NCI-H187 treated with DMSO at 0.1 percent for 48 hours (cell line): ENCODE data around the gene ASTN1.

Experiments used
- DNase-seq: peaks from one replicate; lab custom pipeline; 2025; lab: John Stamatoyannopoulos, UW

Gene ASTN1

DNA sequence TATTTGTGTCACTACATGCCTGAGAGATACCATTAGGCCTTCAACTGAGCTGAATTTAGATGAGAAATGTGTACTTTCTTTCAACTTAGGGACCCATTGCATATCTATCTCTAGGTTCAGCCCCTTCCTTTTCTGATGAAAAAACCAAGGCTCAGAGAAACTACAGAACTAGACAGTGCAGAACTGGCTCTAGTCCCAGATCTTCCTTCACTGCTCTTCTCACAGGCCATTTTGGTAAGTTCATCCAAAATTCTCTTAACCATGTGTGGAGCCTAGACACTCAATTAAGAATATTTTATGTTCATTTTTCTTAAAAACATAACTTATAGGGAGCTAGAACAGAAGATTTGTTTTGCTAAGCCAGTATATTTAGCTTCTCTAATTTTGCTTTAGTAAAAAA lies 128.9 kb downstream of the ASTN1 start:
- no peak for DNase-seq

DNA sequence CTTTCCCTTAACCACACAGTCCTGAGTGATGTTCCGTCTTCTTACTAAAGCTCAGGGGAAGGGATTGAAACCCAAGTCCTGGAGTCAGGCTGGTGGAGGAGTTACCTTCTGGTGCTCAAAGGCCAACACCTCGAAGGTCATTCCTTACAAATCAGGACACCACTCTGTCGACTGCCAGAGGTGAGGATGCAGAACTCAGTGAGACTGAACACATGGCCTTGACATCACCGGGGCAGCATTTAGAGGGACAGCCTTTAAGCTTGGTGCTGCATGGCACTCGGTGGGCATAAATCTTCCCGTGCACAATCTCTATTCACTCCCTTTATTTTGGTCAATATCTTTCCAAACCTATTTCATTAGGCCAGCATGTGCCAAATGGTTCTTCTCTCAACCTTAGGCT lies 130.9 kb downstream of the ASTN1 start:
- no peak for DNase-seq

DNA sequence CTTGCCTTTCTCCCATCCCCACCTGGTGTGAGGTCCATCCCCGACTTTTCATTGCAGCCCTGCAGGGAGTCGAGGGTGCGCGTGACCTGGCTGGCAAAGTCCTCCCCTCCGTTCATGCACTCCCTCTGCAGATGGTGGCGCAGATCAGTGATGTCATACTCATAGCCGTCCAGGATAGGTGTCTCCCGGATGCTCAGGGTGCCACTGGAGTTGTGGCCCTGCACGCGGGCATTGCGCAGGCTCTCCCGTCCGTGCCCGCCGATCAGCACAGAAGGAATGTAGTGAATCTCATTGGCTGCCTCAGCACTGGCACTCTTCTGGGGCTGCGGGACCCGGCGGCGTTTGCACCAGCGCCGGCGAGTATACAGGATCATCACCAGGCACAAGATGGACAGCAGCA lies 132.1 kb downstream of the ASTN1 start:
- no peak for DNase-seq

DNA sequence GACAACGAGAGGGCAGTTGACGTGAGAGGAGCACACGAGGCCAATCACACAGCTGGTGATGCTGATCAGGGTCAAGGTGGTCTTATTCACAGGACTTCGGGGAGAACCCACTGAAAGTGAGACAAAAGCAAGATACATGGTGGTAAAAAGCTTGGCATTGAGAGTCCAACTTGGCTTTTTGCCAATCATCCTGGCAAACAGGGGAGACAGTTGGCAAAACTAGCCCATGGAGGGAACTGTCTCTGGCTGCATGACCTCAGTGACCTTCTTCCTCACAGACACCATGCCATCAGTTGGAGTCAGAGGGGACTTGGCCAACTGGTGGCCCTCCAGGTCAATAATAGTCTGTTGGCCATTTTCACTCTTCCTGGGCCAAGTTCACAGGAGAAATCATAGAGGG lies 139.9 kb downstream of the ASTN1 start:
- DNase-seq: no peak

DNA sequence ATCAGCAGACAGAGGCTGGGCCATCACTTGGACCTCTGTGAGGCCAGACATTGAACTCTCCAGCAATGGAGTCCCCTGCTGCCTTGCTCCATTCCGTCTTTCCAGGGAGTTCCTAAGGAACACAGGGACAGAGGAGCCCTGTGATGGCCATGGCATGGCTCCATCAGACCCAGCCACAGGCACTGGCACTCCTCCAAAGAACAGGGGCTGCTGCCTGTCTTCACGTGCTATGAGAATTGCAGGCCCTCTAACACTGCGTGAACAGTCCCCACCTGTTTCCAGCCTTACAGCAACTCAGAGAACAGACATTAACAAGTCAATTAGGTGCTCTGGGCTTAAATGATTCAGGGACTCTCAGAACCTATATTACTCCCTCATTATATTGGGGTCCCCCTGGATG lies 140.8 kb downstream of the ASTN1 start:
- DNase-seq: no peak

DNA sequence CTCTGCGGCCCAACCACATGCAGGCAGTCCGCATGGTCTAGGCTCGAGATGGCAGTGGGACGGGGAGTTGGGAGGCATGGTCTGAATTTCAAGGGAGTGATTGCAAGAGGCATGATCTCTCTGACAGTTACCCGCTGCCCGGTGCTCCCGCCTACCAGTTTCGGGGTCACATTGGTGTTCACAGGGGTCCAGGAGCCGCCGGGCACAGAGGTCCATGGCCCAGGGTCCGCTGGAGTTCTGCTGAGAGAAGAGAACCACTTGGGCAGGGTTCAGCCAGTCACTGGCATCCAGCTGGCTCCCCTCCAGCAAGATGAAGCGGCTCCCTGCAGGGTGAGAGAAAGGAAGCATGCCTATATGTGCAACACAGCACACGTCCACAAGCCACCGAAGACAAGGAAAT lies 141.3 kb downstream of the ASTN1 start:
- DNase-seq: no peak

DNA sequence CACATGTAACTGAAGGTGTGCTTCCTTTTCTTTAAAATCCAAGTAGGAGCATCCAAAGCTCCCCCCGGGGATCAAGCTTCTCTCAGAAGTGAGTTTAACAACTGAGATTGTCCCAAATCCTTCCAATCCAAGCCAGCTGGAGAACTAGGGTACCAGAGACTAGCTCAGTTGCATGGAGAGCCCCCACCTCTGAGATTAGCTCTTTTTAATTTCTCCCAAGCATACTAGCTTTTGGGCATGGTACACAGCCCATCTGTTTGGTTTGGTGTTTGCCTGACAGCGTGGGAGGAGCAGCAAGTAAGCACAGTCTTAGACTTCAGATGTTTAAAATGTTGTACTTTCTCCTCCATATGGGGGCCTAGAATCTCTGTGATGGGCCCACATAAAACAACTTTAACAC lies 142.8 kb downstream of the ASTN1 start:
- DNase-seq: no peak

DNA sequence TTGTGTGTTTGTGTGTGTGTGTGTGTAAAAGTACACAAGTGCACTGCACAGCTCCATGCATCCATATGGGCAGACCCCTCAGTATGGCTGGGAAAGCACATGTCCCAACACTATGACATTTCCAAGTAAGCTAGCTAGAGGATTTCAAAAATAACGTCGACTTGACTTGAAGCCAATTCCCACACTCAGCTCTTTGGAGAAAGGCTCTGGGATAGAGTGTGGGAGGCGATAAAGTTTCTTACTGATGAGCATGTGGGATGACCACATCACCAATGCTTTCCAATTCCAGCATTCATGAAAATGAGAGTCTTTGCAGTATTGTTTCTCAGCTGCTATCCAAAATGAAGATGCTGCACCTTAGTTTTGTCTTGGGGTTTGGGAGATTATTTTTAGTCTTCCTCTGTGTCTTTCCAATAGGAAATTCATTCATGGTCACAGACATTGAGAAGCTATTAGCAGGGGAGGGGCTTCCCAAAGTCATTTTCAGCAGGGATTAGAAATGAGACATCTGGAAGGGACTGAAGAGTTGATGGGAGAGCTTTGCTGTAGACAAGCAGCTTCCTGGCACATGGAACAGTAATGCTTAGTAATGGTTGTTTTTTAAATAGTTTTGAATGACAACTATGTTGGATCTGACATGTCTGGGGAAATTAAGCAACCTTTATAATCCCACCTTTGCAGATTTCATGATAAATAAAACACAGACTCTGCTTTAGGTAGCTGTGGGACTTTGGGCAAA lies 143.5 kb downstream of the ASTN1 start:
- DNase-seq: no peak

DNA sequence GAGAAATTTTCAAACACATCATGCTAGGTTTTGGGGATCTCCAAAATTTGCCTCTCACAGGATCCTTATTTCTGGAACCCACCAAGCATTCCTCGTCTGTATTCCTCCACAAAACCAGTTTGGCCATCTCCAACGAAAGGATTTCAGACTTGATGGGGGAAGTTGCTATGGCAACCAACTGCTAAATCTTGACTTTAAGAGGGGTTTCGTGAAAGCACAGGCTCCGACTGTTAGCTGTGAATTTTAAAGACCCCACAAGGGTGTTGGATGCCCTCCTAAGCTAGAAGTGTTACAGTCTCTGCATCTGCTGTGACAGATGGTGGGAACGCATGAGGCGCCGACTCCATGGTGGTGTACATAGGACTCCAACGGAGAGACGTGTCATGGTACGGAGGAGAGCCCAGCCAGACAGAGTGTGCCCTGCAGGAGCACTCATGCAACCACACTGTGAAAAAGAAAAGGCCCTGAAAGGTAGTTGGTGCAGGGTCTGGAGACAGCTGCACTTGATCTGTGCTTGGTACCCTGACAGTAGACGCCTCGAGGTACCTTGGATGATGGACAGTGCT lies 147.1 kb downstream of the ASTN1 start:
- no peak for DNase-seq

DNA sequence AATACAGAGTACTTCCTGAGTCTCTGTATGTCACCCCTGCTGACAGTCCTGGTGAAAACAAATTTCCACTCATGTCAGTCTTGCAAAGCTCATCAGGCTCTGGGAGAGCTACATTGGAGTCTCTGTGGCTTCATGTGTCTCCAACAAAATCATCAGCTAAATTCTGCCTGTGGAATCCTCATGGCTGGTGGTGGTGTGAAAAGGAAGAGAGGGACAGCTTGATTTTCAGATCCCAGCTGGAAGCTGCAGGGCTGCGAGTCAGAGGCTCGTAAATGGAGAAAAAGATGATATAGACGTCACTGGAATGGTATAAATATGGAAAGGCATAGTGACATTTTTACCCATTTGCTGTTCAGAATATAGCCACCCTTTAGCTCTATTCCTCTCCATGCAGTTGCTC lies 150.2 kb downstream of the ASTN1 start:
- DNase-seq: no peak

DNA sequence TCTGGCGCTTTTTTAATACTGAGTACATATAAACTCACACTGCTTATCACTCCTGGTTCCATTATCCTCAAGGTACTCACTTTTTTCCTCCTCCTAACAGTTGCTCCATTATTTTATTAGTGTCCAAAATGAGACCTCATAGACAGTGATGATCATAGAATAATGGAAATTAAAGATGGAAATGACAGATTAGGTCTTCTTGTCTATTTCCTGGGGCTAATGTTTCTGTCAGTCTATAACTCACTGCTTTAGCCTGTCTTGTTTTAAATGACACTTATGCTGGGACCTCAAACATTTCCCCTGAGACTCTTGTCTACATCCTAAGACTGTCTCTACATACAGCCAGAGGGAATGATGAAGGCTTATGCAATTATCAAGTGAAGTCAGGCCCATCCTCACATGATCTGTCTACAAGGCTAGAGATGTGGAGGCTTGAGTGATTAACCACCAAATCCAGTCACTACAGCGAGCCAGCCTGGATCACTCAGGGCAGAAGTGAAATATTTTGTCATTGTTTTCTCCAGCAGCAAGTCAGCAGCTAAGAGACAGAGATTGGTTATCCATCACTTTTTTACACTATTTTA lies 152.1 kb downstream of the ASTN1 start:
- no peak for DNase-seq

DNA sequence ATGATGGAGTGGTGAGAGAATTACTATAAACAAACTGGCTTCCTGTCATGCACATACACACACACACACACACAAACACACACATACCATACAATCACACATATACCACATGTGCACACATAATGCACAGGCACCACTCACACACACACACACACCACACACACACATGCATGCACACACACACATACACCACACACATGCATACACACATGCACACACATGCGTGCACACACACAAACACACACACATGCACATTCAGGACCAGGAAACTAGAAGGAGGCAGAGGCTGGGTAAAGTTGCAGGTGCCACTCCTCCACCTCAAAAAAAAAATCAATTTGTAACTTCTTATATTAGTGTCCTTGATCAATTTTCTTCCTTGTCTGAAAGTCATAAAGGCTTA lies 153.0 kb downstream of the ASTN1 start:
- DNase-seq: no peak

DNA sequence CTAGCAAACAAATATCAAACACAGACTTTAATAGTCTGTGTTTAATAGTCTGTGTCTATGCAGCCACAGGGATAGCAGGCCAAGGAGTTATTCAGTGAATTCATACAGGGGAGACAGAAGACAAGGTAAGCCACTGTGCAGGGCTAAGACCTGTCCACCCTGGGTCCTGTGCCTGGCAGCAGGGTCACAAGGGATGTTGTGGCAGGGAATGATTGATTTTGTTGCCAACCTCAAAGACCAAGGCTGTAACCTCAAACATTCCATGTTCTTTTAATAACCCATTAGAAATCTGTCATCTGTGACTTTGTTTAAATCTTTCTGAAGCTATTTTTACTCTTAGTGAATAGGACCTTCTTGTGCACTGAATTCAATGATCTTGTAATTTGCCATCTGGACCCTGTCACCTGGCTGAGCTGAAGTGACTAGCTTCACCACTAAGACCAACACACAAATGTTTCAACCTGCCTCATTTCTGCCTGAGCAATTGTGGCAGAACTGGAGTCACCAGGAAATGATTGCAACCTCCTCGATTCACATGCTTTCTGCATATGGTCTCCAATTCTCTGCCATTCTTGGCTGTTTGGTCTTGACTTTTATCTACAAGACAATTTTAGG lies 154.2 kb downstream of the ASTN1 start:
- no peak for DNase-seq

DNA sequence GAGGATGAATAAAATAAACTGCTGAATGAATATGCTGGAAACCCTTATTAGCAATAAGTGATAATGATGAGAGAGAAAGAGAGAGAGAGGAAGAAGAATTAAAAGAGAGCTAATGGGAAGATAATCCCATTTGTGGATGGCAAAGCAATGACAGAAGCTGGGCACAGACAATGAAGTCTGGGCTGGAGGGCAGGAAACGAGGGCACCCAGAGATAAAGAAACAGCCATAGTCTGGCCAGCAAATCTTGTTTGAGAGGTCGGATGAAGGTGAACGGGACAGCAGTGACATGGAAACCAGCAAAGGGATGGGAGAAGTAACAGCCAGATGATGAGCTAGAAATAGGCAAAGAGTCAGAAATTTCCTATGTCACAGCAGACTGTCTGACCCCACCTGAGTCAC lies 155.9 kb downstream of the ASTN1 start:
- DNase-seq: no peak

DNA sequence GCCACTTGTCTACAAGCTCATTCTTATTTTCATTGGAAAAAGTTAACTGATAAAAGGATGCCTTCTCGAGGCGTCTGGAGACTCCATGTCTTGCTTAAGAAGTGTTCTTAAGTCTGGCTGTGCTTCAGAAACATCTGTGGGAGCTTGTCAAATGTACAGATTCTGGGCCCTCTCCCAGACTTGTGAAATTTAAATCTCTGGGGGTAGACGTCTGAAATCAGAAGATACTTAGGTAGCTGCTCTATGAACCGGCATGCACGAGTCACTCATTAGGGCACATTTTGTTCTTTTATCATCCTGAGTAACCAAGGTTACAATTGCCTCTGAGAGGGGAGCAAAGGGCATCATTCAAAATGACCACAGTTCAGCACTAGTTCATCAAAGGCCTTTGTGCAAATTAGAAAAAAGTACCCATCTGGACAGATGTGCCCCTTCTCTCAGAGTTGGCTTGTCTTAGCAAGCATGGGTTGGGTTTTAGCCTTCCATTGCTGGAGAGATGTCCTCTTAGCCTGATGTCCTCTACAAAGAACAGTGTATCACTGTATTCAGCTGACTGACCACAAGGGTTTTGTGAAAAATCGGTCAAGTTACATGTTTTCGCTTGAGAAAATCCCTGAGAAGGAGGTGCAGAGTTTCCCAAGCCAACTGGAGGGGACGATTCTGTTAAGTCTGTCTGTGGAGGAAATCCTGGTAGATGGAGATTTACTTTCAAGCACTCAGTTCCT lies 156.9 kb downstream of the ASTN1 start:
- DNase-seq: no peak

DNA sequence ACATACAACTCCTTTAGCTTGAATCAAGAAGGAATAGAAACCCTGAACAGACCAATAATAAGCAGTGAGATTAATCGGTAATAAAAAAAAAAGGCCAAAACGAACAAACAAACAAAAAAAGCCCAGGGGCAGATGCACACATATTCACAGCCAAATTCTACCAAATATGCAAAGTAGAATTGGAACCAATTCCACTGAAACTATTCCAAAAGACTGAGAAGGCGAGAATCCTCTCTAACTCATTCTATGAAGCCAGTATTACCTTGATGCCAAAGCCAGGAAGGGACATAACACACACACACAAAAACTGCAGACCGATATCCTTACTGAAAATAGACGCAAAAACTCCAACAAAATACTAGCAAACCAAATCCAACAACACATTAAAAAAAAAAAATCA lies 161.6 kb downstream of the ASTN1 start:
- no peak for DNase-seq

DNA sequence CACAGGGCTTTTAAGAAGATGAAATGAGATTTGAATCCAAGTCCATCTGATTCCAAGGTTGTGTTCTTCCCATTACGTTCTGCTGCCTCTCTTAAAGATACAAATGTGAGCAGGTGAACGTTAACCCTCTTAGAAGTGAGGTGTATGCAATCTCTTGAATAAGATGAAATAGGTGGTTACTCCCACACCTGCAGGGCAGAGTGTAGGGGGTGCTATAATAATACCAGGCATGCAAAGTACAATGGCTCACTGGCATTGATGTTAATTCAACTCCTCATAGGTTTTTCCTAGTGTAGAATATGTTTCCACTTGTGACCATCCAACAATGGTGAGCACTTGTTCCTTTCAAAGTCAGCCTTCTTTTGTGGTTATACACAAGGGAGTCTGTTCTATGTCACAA lies 163.0 kb downstream of the ASTN1 start:
- DNase-seq: no peak

DNA sequence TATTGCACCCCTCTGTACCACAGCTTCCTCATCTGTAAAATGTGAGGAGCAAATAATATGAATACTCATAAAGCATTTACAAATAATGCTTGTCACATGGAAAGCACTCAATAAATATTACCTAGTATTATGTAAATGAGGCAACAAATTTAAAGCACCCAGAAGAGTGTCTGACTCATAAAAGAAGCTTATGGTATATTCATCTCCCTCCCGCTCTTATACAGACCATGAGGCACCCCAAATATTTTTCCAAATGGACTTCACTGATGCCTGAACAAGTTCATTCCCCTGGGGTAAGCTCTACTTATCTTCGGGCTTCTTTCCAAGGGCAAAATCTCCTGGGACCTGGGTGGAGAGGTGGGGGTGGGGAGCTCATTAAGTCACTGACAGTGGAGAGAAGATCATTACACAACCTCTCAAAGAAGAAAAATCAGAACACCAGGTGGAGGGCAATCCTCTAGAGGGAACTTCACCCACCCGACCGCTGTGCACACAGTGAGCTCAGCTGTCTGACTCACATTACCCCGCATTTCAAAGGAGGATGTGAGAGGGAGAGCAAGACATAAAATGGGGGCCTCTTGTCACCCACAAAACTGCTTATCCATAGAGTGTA lies 166.2 kb downstream of the ASTN1 start:
- peak; percentile 73 for DNase-seq

DNA sequence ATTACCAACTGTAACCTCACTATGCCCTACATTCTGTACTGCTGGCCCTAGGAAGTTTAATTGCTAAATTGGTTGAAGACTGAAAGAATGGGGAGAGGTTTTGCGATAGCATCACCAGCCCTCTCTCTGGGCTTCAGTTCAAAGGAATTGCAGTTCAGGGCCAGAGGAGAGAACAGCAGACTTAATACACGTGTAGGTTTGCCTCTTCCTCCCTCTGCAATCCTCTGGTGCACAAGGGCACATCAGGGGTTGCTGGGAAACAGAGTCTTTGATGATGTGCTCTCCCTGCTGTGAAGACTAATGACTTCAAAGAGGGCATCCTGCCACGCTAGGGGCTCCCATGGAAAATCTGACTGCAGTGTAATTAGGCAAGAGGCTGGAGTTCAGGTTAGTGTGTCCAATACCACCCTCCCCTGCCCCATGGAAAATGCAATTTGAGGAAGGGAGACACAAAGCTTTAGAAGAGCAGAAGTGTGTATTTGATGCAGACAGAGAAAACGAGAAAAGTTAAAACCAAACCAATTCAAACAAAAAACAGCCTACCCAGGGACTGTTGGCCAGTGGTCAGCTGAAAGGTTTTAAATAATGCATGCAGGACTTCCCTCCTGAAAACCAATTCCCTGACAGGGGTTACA lies 167.9 kb downstream of the ASTN1 start:
- DNase-seq: no peak

DNA sequence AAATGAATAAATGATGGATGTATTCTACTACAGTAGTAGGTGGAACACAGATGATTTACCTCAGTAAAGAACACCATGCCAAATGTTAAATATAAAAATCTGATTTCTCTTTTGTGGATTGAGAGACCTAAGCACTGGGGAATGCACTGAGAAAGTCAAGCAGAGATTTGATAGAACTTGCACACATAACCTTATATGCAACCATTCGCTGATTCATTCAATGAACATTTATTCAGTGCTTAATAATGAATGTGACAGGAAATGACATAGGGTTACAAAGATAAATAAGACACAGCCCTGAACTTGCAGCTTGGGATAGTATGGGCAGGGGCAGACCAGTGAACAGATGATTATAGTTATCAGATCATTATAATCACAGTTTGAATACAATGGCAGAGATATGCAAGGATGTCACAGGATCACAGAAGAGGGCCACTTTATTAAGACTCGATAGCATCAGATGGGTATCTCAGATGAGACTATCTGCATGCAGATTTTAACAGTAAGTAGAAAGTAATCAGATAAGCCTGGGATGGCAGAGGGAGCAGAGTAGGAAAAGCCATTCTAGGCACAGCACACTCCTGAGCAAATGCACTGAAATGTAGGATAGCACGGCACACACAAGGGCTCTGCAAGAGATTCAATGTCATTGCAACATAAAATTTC lies 169.4 kb downstream of the ASTN1 start:
- DNase-seq: no peak

DNA sequence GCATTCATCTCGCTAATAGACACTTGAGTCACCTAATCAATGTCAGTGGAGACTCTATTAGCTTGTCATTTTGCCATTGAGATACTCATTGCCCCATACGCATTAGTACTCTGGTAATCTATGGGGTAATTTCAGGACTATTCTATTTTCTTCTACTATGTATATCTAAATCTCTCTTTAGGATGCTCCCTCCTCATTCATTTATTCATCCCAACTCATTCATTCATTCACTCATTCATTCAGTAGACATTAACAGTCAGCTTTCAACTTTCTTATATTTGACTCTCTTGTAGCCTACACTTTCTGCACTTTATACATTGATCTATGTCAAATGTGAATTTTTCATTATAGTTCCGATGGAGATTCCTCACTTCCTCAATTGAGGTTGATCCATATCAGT lies 170.9 kb downstream of the ASTN1 start:
- DNase-seq: no peak
